ENCODE measurements around the gene NAV2. TPM values are rescaled to one million over a fixed set of nuclear protein-coding genes. Genes with fewer than 3 reads are reported as not detected.

NAV2 gene
- total and polyA plus RNA-seq, 7 donors = 1.2 to 62.6 (median 22.1) TPM

DNA sequence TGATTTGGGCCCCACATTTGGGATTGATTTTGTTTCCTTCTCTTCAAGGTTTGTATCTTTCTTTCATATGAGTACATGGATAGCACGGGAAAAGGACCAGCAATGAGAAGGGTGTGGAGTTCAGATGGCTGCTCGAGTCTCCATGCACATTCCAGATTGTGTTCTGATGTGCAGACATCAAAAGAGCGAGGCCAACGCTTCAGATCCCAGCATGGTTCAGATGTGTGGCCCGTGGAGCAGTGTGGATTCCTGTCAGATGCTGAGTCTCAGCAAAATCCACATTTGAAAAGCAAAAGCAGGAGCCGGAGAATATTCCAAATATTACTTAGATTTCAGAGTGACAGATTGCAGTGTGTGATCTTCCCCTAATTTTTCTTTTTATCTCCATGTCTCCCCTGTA, 228.2 kb downstream of the NAV2 start:
- peaks cover 0 to 49% (median 12%) of the 10 kb centered on the region in 4 donors for H3K36me3 ChIP-seq
- H3K4me3 ChIP-seq = no peak overlapping the region
- intact Hi-C loops (cut with DNase I) = no loop called here
- H3K9me3 ChIP-seq = no peaks in the 10 kb centered on the region
- H3K4me1 ChIP-seq = peaks cover 0 to 21% (median 8%) of the 10 kb centered on the region in 4 donors
- DNase-seq = no peak
- 92 to 93% methylated on average over 6 of the region's 6 CpGs for WGBS, 2 donors
- no peak overlapping the region for H3K27ac ChIP-seq
- no peak for TF ChIP-seq POLR2A (IDR thresholded peaks at IDR 0.05)
- no peak for TF ChIP-seq EP300 (IDR thresholded peaks at IDR 0.05)
- TF ChIP-seq POLR2AphosphoS5 (IDR thresholded peaks at IDR 0.05) = no peak
- TF ChIP-seq, protein P1, sequence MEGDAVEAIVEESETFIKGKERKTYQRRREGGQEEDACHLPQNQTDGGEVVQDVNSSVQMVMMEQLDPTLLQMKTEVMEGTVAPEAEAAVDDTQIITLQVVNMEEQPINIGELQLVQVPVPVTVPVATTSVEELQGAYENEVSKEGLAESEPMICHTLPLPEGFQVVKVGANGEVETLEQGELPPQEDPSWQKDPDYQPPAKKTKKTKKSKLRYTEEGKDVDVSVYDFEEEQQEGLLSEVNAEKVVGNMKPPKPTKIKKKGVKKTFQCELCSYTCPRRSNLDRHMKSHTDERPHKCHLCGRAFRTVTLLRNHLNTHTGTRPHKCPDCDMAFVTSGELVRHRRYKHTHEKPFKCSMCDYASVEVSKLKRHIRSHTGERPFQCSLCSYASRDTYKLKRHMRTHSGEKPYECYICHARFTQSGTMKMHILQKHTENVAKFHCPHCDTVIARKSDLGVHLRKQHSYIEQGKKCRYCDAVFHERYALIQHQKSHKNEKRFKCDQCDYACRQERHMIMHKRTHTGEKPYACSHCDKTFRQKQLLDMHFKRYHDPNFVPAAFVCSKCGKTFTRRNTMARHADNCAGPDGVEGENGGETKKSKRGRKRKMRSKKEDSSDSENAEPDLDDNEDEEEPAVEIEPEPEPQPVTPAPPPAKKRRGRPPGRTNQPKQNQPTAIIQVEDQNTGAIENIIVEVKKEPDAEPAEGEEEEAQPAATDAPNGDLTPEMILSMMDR (IDR thresholded peaks at IDR 0.05) = no peak
- H3K27me3 ChIP-seq = no peaks in the 10 kb centered on the region

GRCh38 chr11:19946681-19947080, 234.0 kb downstream of the NAV2 start:
- intact Hi-C loops (cut with DNase I) = loop anchor here (5.0 kb wide), 1 partner anchor 39 kb away; no protein-coding TSS in a partner anchor
- DNase-seq = no peak
- Histone ChIP-seq H3K36me3 (peaks cover 15 to 70% (median 23%) of the 10 kb centered on the region in 4 donors), H3K9me3 (no peaks in the 10 kb centered on the region), H3K27me3 (no peaks in the 10 kb centered on the region), H3K4me3 (no peak overlapping the region), H3K27ac (no peak overlapping the region), H3K4me1 (peaks cover 0 to 10% (median 2%) of the 10 kb centered on the region in 4 donors)
- 92% methylated on average over 1 of the region's 1 CpG for WGBS, 2 donors
- TF ChIP-seq EP300 (IDR thresholded peaks at IDR 0.05) (no peak), POLR2A (IDR thresholded peaks at IDR 0.05) (no peak), POLR2AphosphoS5 (IDR thresholded peaks at IDR 0.05) (no peak)
- TF ChIP-seq, protein P1 (IDR thresholded peaks at IDR 0.05) = no peak

DNA sequence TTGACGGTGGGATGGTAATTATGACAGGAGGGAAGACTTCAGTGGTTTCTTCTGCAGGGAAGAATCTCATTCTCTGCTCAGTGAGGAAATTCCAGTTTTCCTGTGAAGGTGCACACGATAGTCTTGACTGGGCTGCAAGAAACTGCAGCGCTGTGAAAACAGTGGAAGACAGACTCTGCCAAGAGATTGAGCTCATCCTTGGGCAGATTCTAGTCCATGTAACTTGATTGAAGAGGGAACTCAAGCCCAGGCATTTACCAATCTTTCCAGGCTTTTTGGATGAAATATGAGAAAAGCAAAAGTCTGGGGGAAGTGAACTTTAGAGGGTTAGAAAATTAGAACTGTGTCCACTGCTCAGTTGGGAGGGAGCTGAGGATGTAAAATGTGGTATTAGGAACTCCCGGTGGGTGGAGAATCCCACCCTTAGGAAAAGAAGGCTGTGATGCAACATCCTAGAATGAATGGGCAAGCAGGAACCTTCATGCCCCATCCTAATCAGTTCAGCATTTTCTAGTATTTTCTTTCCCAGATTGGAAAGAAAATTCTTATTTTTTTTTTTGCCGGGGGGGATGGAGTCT, 235.0 kb downstream of the NAV2 start:
- H3K27ac ChIP-seq = no peak overlapping the region
- H3K9me3 ChIP-seq = no peaks in the 10 kb centered on the region
- WGBS, 2 donors = 73 to 77% methylated on average over 5 of the region's 5 CpGs
- H3K27me3 ChIP-seq = no peaks in the 10 kb centered on the region
- TF ChIP-seq EP300 (IDR thresholded peaks at IDR 0.05) (no peak), POLR2A (IDR thresholded peaks at IDR 0.05) (no peak), POLR2AphosphoS5 (IDR thresholded peaks at IDR 0.05) (no peak)
- TF ChIP-seq, protein P1 (IDR thresholded peaks at IDR 0.05) = no peak
- no peak overlapping the region for H3K4me3 ChIP-seq
- peaks cover 0 to 19% (median 9%) of the 10 kb centered on the region in 4 donors for H3K4me1 ChIP-seq
- intact Hi-C loops (cut with DNase I) = loop anchor here (5.0 kb wide), 1 partner anchor 40 kb away; no protein-coding TSS in a partner anchor
- H3K36me3 ChIP-seq = peaks cover 15 to 61% (median 23%) of the 10 kb centered on the region in 4 donors
- no peak for DNase-seq

DNA sequence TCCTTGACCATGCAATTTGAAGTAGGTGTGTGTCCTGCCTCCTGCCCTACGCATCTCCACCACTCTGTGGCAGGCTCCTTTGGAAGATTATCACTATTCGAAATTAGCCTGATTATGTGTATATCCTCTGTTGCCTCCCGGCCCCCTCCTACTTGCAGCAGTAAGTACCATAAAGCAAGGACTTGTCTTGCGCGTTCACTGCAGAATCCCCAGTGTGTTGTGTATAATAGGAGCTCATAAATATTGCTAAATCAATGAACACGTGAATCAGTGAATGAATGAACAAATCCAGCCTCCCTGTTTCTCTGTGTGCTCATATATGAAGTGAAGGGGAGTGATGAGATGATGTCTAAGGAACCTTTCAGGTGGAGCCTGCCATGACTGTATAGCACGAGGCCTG, 237.0 kb downstream of the NAV2 start:
- 93 to 95% methylated on average over 7 of the region's 7 CpGs for WGBS, 2 donors
- intact Hi-C loops (cut with DNase I) = loop anchor here (5.0 to 10.0 kb wide), 3 partner anchors 42 to 408 kb away; no protein-coding TSS in a partner anchor
- Histone ChIP-seq H3K36me3 (peaks cover 15 to 54% (median 23%) of the 10 kb centered on the region in 4 donors), H3K27me3 (no peaks in the 10 kb centered on the region), H3K4me3 (no peak overlapping the region), H3K9me3 (no peaks in the 10 kb centered on the region), H3K4me1 (peaks cover 0 to 32% (median 27%) of the 10 kb centered on the region in 4 donors), H3K27ac (no peak overlapping the region)
- no peak for DNase-seq
- no peak for TF ChIP-seq POLR2AphosphoS5 (IDR thresholded peaks at IDR 0.05)
- TF ChIP-seq, protein P1 (IDR thresholded peaks at IDR 0.05) = no peak
- no peak for TF ChIP-seq POLR2A (IDR thresholded peaks at IDR 0.05)
- TF ChIP-seq EP300 (IDR thresholded peaks at IDR 0.05) = no peak
